Transverse colon (tissue), 4 donors: ENCODE measurements around the gene GJA1. TPM values are rescaled to one million over a fixed set of nuclear protein-coding genes. Genes with fewer than 3 reads are reported as not detected.

ENCODE experiments used
- DNase-seq: peaks from one replicate; pipeline ENCODE4 v3.0.0-alpha.2; 2019
- H3K27ac ChIP-seq, 4 donors: fragments of 200-600 bp; sonication (generic); 2 replicates each; pipeline ENCODE4 v1.5.1; 2016 to 2018; ENCODE audit warnings: inconsistent platforms in 4 of 4
- H3K27me3 ChIP-seq: fragments of 200-600 bp; sonication (generic); 2 replicates; pipeline ENCODE4 v1.5.1; 2017; ENCODE audit warnings: inconsistent platforms
- H3K36me3 ChIP-seq, 4 donors: fragments of 200-600 bp; sonication (generic); 2 replicates each; pipeline ENCODE4 v1.5.1; 2017 to 2019; ENCODE audit warnings: inconsistent platforms in 4 of 4
- H3K4me1 ChIP-seq, 4 donors: fragments of 200-600 bp; sonication (generic); 2 replicates each; pipeline ENCODE4 v1.5.1; 2017 to 2020; ENCODE audit warnings: inconsistent platforms in 4 of 4
- H3K4me3 ChIP-seq, 4 donors: fragments of 200-600 bp; sonication (generic); 1 replicate in 1 of 4; 2 replicates in 3 of 4; pipeline versions ENCODE4 v1.5.1 to v1.6.1; 2017 to 2019; ENCODE audit warnings: inconsistent platforms in 4 of 4
- H3K9me3 ChIP-seq, 2 donors: fragments of 200-600 bp; sonication (generic); 2 replicates each; pipeline ENCODE4 v1.5.1; 2017 to 2019; ENCODE audit warnings: inconsistent platforms in 2 of 2
- CTCF ChIP-seq, 5 experiments: fragments of 200-600 bp in 3 of 5; fragments of 450-650 bp in 2 of 5; sonication (generic) in 3 of 5; IDR thresholded peaks; 1 replicate in 2 of 5; 2 replicates in 3 of 5; pipeline ENCODE4 v1.5.1; 2016 to 2017; ENCODE audit warnings: antibody characterized with exemption in 5 of 5, inconsistent platforms in 3 of 5, mild to moderate bottlenecking in 2 of 5, moderate library complexity in 1 of 5
- EP300 ChIP-seq: sonication (generic); formaldehyde crosslinking; IDR thresholded peaks from one replicate; pipeline ENCODE4 v1.6.1; 2017; ENCODE audit warnings: antibody characterized with exemption, low read depth
- POLR2A ChIP-seq: fragments of 450-650 bp; IDR thresholded peaks from one replicate; pipeline ENCODE4 v1.6.1; 2016; ENCODE audit warnings: antibody characterized with exemption, mild to moderate bottlenecking, moderate library complexity
- POLR2AphosphoS5 ChIP-seq, 3 donors: sonication (generic); formaldehyde crosslinking; IDR thresholded peaks; one replicate each; pipeline ENCODE4 v1.6.1; 2016; ENCODE audit warnings: antibody characterized with exemption in 3 of 3
- WGBS, 2 donors: methylation state at CpG; one replicate each; pipeline ENCODE4 v1.1.5; 2018; ENCODE audit warnings: low coverage in 1 of 2; 5-methylcytosine and 5-hydroxymethylcytosine counted together
- in situ Hi-C, 4 donors: fragments of 200-750 bp; cut with MboI; loops; one replicate each; pipeline versions ENCODE4 v1.15.0 to v1.15.1; 2017; ENCODE audit warnings: low sequenced_read_pairs in 3 of 4, low pct_ligation_motif_present in 1 of 4, low pct_unique_long_range_greater_than_20kb in 1 of 4
- intact Hi-C: fragments of 100-400 bp; cut with DNase I; formaldehyde crosslinking; loops from one replicate; pipeline ENCODE4 v1.15.1; 2023; ENCODE audit warnings: low total_unique reads
- small RNA-seq, 4 donors: library from RNA; depleted of rRNA; stranded (forward); fragments of <200 nt; gene quantifications; one replicate each; pipeline ENCODE3, GENCODE V24; 2016
- total RNA-seq, 4 donors: library from RNA; depleted of rRNA; stranded (reverse); fragments of >200 nt; gene quantifications; one replicate each; pipeline ENCODE4 v1.1.0, GENCODE V29; 2016

The GJA1 gene
- total RNA-seq, 4 donors from 2014 or later: 3.5 to 12.2 (median 7.8) TPM

DNA sequence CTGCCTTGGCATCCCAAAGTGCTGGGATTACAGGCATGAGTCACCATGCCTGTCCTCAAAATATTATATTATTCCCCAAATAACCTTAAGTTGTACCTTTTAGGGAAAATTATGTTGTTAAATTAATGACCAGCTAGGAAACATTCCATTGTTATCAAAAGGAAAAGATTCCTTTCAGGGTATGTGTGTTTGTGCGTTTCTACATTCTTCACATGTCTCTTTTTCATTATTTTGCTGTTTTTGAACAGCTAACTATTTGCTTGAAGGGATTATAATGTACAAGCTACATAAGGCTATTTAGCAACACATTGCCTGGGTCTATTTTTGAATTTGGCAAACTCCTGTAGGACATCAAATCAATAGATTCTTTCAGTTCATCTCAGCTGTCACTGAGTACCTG, 57.1 kb downstream of the GJA1 start:
- no peak for DNase-seq
- no peak overlapping the region for H3K4me3 ChIP-seq
- H3K36me3 ChIP-seq: no peaks in the 10 kb centered on the region
- no peaks in the 10 kb centered on the region for H3K9me3 ChIP-seq
- no peaks in the 10 kb centered on the region for H3K27me3 ChIP-seq
- 79 to 80% methylated on average over 1 of the region's 1 CpG for WGBS, 2 donors
- intact Hi-C loops: no loop called here
- no peaks in the 10 kb centered on the region for H3K4me1 ChIP-seq
- no peak overlapping the region for H3K27ac ChIP-seq
- in situ Hi-C loops: no loop called here
- TF ChIP-seq EP300 (no peak), POLR2A (no peak), CTCF (IDR thresholded peaks at IDR 0.05) (no peak), POLR2AphosphoS5 (IDR thresholded peaks at IDR 0.05) (no peak)

DNA sequence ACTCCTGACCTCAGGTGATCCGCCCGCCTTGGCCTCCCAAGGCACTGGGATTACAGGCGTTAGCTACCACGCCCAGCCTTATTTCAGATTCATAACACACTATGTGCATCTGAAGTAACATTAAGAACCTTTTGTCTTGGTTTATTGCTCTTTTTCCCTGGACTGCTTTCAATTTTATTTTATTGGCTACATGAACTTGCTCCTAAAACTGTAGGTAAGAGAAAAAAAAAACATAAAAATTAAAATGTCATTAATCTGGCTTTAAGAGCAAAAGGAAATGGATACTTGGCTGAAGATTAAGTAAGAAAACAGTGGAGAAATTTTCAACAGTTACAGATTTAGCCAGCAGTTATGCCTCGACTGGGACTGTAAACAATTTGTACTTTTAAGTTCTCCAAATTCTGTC, 62.5 kb downstream of the GJA1 start:
- Histone ChIP-seq H3K27me3 (no peaks in the 10 kb centered on the region), H3K4me1 (no peaks in the 10 kb centered on the region), H3K27ac (no peak overlapping the region), H3K36me3 (no peaks in the 10 kb centered on the region), H3K4me3 (no peak overlapping the region), H3K9me3 (no peaks in the 10 kb centered on the region)
- intact Hi-C loops (no loop called here), in situ Hi-C loops (no loop called here)
- DNase-seq: no peak
- 37 to 52% methylated on average over 4 to 5 of the region's 5 CpGs for WGBS, 2 donors
- no peak for TF ChIP-seq EP300
- TF ChIP-seq POLR2A: no peak
- TF ChIP-seq CTCF (IDR thresholded peaks at IDR 0.05): no peak
- TF ChIP-seq POLR2AphosphoS5 (IDR thresholded peaks at IDR 0.05): no peak

DNA sequence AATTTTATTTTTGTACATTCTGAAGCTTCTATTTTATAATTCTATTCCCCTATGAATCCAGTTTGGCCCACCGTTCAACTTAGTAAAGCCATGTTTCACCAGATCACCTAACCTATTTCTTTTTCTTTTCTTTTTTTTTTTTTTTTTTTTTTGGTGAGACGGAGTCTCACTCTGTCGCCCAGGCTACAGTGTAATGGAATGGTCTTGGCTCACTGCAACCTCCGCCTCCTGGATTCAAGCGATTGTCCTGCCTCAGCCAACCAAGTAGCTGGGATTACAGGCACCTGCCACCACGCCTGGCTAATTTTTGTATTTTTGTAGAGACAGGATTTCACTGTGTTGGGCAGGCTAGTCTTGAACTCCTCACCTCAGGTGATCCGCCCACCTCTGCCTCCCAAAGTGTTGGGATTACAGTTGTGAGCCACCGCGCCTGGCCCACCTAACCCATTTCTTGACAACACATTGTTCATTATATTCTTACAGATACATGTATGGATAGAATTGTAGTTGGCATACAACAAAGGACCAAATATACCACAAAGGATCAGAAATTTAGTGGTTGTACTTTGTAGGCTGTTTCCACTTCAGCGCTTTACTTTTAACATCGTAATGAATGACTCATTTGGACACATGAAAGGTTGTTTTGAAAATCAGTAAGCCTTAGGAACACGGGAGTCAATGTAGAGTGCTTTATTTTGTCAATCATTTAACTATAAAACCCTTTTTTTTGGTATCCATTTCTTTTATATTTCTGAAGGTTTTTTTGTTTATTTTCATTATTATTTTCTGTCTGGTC, 63.2 kb downstream of the GJA1 start:
- no peaks in the 10 kb centered on the region for H3K4me1 ChIP-seq
- 53 to 75% methylated on average over 4 to 12 of the region's 12 CpGs for WGBS, 2 donors
- H3K36me3 ChIP-seq: no peaks in the 10 kb centered on the region
- TF ChIP-seq EP300 (no peak), POLR2A (no peak), CTCF (IDR thresholded peaks at IDR 0.05) (no peak)
- no peaks in the 10 kb centered on the region for H3K9me3 ChIP-seq
- no peak overlapping the region for H3K4me3 ChIP-seq
- DNase-seq: no peak
- intact Hi-C loops: no loop called here
- in situ Hi-C loops: no loop called here
- H3K27me3 ChIP-seq: no peaks in the 10 kb centered on the region
- no peak overlapping the region for H3K27ac ChIP-seq

Small RNAs within 50 kb of the gene (small RNA-seq; reads per million reads assigned to genes)
- 0 to 0.18 (median 0) reads per million in 4 donors for gene RNU4-35P

Other genes starting within 250 kb of the GJA1 start
- gene TBC1D32, start 101.2 kb upstream of the GJA1 start, total RNA-seq: 10 to 100 TPM; 13.4 to 49.6 (median 22.6) TPM